Osteoblast (primary cell): Measurements from ENCODE around the gene MYH7. TPM values are rescaled to one million over a fixed set of nuclear protein-coding genes. Genes with fewer than 3 reads are reported as not detected.
"Not testable (repeated sequence)": the region's sequence is repeated elsewhere in the genome, so short reads cannot be mapped to it uniquely, and the experiment has no call there.

Experiments
- DNase-seq: peaks from one replicate; pipeline ENCODE4 v3.0.0; 2011; ENCODE audit warnings: low spot score, mixed read lengths; ENCODE audit not compliant: insufficient read length; ENCODE audit errors: missing footprints
- H2AFZ ChIP-seq: 2 replicates; pipeline ENCODE4 v1.6.0; 2011; ENCODE audit warnings: mild to moderate bottlenecking, low read length
- H3K27ac ChIP-seq: 2 replicates; pipeline ENCODE4 v1.5.1; 2011; ENCODE audit warnings: mild to moderate bottlenecking, low read depth, low read length, moderate library complexity
- H3K27me3 ChIP-seq: 2 replicates; pipeline ENCODE4 v1.6.0; 2012; ENCODE audit warnings: mild to moderate bottlenecking, control low read depth, inconsistent platforms, low read length, moderate library complexity; ENCODE audit not compliant: insufficient read depth
- H3K36me3 ChIP-seq: 2 replicates; pipeline ENCODE4 v1.5.1; 2011; ENCODE audit warnings: mild to moderate bottlenecking, low read length, control low read depth, moderate library complexity; ENCODE audit not compliant: insufficient read depth
- H3K4me1 ChIP-seq: 2 replicates; pipeline ENCODE4 v1.5.1; 2011; ENCODE audit warnings: mild to moderate bottlenecking, low read length, control low read depth, moderate library complexity; ENCODE audit not compliant: insufficient read depth
- H3K4me2 ChIP-seq: 2 replicates; pipeline ENCODE4 v1.6.0; 2011; ENCODE audit warnings: mild to moderate bottlenecking, low read length; ENCODE audit not compliant: insufficient read depth
- H3K4me3 ChIP-seq: fragments of 200-600 bp; sonication (generic); 3 replicates; pipeline ENCODE4 v1.5.1; 2012; ENCODE audit warnings: mild to moderate bottlenecking, low read length, inconsistent platforms; ENCODE audit not compliant: insufficient read depth
- H3K79me2 ChIP-seq: 2 replicates; pipeline ENCODE4 v1.6.0; 2012; ENCODE audit warnings: mild to moderate bottlenecking, low read length, control low read depth, inconsistent platforms; ENCODE audit not compliant: insufficient read depth
- H3K9me3 ChIP-seq: 2 replicates; pipeline ENCODE4 v1.5.1; 2011; ENCODE audit warnings: low read depth, low read length, control low read depth
- H4K20me1 ChIP-seq: 2 replicates; pipeline ENCODE4 v1.6.0; 2012; ENCODE audit warnings: mild to moderate bottlenecking, low read length, control low read depth; ENCODE audit not compliant: insufficient read depth
- total RNA-seq: library from RNA; depleted of rRNA; stranded (reverse); fragments of >200 nt; gene quantifications from 2 replicates; pipeline ENCODE4 v1.2.3, GENCODE V29; 2012
- TF ChIP-seq, protein P1 (sequence below): IDR thresholded peaks from 2 replicates; pipeline ENCODE4 v1.5.1; 2011; ENCODE audit warnings: mild to moderate bottlenecking, low read depth, low read length, moderate library complexity; ENCODE audit errors: extremely low read depth

Gene MYH7
- total RNA-seq, 1 donor, result not detected

DNA sequence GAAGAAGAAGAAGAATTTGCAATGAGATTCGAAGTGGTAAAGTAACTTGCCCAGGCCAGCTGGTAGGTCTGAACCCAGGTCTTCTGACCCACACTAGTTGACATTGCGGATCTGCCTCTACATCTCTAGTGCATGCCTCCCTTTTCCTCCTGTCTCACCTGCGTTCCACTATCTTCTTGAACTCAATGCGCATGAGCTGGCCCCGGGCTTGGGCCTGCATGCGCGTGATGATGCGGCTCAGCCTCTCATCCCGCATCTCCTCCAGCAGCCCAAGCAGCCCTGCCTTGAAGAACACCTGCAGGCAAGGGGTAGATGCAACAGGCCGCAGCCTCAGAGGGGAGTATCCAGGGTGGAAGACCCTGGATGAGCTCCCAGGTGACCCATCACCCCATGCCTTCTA lies 39.3 kb downstream of the MYH7 start:
- Histone ChIP-seq H2AFZ (no peak overlapping the region), H4K20me1 (no peaks in the 10 kb centered on the region), H3K4me2 (no peak overlapping the region), H3K4me3 (no peak overlapping the region), H3K4me1 (no peaks in the 10 kb centered on the region), H3K79me2 (no peaks in the 10 kb centered on the region), H3K27me3 (peaks cover 2% of the 10 kb centered on the region), H3K27ac (no peak overlapping the region), H3K36me3 (no peaks in the 10 kb centered on the region), H3K9me3 (no peaks in the 10 kb centered on the region)
- TF ChIP-seq, protein P1, sequence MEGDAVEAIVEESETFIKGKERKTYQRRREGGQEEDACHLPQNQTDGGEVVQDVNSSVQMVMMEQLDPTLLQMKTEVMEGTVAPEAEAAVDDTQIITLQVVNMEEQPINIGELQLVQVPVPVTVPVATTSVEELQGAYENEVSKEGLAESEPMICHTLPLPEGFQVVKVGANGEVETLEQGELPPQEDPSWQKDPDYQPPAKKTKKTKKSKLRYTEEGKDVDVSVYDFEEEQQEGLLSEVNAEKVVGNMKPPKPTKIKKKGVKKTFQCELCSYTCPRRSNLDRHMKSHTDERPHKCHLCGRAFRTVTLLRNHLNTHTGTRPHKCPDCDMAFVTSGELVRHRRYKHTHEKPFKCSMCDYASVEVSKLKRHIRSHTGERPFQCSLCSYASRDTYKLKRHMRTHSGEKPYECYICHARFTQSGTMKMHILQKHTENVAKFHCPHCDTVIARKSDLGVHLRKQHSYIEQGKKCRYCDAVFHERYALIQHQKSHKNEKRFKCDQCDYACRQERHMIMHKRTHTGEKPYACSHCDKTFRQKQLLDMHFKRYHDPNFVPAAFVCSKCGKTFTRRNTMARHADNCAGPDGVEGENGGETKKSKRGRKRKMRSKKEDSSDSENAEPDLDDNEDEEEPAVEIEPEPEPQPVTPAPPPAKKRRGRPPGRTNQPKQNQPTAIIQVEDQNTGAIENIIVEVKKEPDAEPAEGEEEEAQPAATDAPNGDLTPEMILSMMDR, result no peak
- DNase-seq, result no peak

DNA sequence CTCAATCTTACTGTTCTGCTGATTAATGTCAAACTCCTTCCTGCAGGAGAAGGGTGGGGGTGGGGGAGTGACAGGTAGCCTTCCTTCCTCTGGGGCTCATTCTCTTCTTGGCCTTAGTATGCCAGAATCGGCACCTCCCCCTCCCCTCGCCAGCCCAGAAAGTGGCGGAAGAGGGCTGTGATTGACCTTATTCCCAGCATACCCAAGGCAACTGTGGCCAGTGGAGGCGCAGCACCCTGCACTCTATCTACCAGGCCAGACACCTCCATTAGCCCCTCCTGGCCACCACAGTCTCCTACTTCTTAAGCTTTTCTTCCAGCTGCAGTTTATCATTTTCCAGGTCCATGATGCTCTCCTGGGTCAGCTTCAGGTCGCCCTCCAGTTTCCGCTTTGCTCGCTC lies 42.8 kb downstream of the MYH7 start:
- no peak overlapping the region for H3K4me3 ChIP-seq
- no peak overlapping the region for H3K4me2 ChIP-seq
- H3K27ac ChIP-seq, result no peak overlapping the region
- H3K79me2 ChIP-seq, result no peaks in the 10 kb centered on the region
- H3K36me3 ChIP-seq, result no peaks in the 10 kb centered on the region
- no peaks in the 10 kb centered on the region for H3K9me3 ChIP-seq
- no peak for DNase-seq
- no peaks in the 10 kb centered on the region for H4K20me1 ChIP-seq
- no peaks in the 10 kb centered on the region for H3K4me1 ChIP-seq
- no peak overlapping the region for H2AFZ ChIP-seq
- H3K27me3 ChIP-seq, result peaks cover 2% of the 10 kb centered on the region
- TF ChIP-seq, protein P1, result no peak

DNA sequence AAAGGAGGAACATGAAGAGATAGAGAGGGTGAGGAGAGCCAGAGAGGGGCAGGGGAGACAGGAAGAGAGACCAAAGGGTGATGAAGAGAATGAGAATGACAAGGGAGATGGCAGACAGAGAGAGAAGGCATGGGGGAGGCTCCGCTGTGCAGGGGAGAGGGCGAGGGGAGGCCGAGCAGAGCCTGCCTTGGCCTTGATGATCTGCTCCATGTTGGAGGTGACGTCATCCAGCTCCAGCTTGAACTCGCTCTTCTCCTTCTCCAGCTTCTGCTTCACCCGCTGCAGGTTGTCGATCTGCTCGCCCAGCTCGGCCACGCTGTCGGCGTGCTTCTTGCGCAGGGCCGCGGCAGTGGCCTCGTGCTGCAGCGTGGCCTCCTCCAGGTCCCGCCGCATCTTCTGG lies 45.6 kb downstream of the MYH7 start:
- not testable (repeated sequence) for H3K79me2 ChIP-seq, H3K4me1 ChIP-seq, DNase-seq, H3K27ac ChIP-seq, H3K36me3 ChIP-seq, H3K4me2 ChIP-seq, H3K27me3 ChIP-seq, H3K4me3 ChIP-seq, H4K20me1 ChIP-seq, H2AFZ ChIP-seq, H3K9me3 ChIP-seq

DNA sequence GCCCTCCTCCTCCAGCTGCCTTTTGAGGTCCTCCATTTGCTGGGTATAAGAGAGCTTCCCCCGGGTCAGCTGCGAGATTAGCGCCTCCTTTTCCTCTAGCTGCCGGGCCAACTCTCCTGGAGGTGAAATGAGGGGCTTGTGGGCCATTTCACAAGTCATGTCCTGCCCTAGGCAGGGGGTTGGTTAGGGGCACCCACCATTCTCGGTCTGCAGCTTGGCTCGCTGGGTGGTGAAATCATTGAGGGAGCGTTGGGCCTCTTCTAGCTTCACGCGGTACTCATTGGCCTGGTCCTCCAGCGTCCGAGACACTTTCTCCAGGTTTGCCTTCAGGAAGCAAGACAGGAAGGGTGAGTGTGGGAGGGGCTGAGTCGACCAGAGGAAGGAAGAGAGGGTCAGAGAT lies 46.1 kb downstream of the MYH7 start:
- Histone ChIP-seq H3K79me2 (no peaks in the 10 kb centered on the region), H3K9me3 (no peaks in the 10 kb centered on the region), H3K36me3 (no peaks in the 10 kb centered on the region), H2AFZ (no peak overlapping the region), H3K27me3 (peaks cover 2% of the 10 kb centered on the region), H3K27ac (no peak overlapping the region), H3K4me1 (no peaks in the 10 kb centered on the region), H4K20me1 (no peaks in the 10 kb centered on the region), H3K4me3 (no peak overlapping the region), H3K4me2 (no peak overlapping the region)
- no peak for DNase-seq
- TF ChIP-seq, protein P1, result no peak
